Occipital lobe (tissue), 2 donors: Measurements from ENCODE around the gene DRGX. TPM values are rescaled to one million over a fixed set of nuclear protein-coding genes. Genes with fewer than 3 reads are reported as not detected.

Experiments
- DNase-seq: peaks from one replicate; lab custom pipeline; 2025; lab: John Stamatoyannopoulos, UW
- total RNA-seq: library from RNA; depleted of rRNA; stranded (reverse); fragments of >200 nt; gene quantifications from one replicate; pipeline ENCODE4 v1.2.3, GENCODE V29; 2014

DRGX gene
- total RNA-seq, 1 donor from 2014 or later, result not detected

DNA sequence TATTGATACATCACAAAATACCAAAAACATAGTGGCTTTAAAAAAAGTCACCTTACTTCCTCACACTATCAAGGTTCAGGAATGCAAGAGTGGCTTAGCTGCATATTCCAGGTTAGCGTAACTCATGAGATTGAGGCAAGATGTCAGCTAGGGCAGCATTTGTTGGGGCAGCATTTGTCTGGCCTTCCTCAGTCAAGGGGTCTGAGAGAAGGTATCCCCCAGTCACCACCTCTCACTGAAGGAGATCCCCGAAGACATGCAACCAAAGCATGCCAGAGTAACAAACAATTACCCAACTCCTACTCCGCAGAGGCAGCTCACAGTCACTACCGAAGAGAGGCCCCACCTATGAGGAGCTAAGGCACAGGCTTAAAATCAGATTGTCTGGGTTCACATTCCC lies 48.5 kb downstream of the DRGX start:
- no peak for DNase-seq

DNA sequence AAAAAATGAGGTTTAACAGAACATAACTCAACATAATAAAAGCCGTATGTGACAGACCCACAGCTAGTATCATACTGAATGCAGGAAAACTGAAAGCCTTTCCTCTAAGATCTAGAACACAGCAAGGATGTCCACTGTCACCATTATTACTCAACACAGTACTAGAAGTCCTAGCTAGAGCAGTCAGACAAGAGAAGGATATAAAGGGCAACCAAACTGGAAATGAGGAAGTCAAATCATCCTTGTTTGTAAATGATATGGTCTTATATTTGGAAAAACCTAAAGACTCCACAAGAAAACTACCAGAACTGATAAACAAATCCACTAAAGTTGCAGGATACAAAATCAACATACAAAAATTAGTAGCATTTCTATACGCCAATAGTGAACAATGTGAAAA lies 51.0 kb downstream of the DRGX start:
- no peak for DNase-seq

GRCh38 chr10:49338604-49339003 lies 57.3 kb downstream of the DRGX start:
- DNase-seq, result no peak

GRCh38 chr10:49335364-49335972 lies 60.4 kb downstream of the DRGX start:
- no peak for DNase-seq

GRCh38 chr10:49334964-49335363 lies 60.9 kb downstream of the DRGX start:
- no peak for DNase-seq

DNA sequence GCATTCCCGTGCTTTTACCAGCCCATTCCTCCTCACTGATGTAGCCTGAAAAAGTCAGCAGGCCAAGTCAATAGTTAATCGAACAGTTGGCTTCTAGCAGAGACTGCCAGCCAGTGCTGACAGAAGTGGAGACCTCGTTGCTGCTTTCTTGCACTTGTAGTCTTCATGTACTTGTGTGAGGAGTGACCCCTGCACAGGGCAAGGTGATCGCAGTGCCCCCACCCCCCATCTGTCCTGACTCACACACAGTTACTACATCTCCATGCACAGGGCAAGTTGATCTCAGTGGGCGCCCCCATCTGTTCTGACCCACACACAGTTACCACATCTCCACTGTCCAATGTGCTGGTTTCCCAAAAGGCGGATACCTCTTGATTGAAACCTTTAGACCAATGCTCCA lies 62.7 kb downstream of the DRGX start:
- DNase-seq, result no peak

DNA sequence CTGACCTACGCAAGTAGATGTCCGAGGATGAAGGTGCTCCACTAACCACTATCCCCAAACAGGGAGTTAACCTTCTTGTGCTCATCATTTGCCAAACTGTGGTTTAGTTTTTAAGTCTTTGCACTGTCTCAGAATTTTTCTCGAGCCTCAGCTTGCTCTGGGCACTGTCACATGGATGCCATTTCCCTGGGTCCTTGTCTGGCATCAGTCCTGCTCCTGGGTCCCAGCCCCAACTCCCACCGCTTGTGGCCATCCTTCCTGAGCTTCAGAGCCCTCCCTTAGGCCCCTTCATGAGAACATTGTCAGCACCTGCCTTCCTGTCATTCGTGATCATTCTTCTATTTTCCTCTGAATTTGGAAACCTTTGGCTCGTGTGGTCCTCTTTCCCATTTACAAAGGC lies 63.1 kb downstream of the DRGX start:
- no peak for DNase-seq

DNA sequence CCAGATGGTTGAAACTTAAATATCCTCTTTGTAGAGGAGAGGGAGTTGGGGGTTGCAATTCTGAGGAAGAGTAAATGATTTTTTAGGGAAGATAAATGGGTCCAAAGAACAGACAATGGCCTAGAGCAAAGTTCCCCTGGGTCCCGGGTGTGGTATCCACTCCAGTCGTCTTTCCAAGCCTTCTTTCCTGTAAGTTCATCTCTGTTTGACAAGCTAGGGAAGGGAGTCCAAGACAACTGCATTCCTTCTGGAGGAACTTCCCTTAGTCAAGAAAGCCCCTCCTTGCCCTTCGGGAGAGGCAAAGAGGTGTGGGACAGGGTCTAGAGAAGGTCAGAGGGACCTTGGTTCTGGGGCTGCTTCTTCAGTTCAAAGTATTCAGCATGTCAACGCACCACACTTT lies 63.6 kb downstream of the DRGX start:
- DNase-seq, result no peak

- no peak for DNase-seq
Measured at GRCh38 chr10:49331431-49331830, 64.5 kb downstream of the DRGX start.

- no peak for DNase-seq
Measured at GRCh38 chr10:49330127-49330665, 65.7 kb downstream of the DRGX start.

DNA sequence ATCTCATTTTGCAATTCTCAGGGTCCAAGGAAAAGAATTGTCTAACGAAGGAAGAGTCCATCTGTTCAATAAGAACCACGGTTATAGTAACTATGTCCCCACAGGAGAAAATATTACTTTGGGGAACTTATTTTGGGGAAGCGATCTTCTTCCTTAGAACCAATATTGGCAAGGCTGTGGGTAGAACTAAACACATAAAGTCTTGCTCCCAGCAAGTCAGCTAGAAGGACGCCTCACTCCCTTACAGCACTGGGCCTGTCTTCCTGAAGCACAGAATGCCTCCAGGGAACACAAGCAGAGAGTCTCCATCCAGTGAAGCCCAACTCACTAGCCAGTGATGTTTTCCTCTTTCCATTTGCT lies 66.8 kb downstream of the DRGX start:
- no peak for DNase-seq

GRCh38 chr10:49328401-49329145 lies 67.3 kb downstream of the DRGX start:
- no peak for DNase-seq

GRCh38 chr10:49327036-49327813 lies 68.7 kb downstream of the DRGX start:
- no peak for DNase-seq

DNA sequence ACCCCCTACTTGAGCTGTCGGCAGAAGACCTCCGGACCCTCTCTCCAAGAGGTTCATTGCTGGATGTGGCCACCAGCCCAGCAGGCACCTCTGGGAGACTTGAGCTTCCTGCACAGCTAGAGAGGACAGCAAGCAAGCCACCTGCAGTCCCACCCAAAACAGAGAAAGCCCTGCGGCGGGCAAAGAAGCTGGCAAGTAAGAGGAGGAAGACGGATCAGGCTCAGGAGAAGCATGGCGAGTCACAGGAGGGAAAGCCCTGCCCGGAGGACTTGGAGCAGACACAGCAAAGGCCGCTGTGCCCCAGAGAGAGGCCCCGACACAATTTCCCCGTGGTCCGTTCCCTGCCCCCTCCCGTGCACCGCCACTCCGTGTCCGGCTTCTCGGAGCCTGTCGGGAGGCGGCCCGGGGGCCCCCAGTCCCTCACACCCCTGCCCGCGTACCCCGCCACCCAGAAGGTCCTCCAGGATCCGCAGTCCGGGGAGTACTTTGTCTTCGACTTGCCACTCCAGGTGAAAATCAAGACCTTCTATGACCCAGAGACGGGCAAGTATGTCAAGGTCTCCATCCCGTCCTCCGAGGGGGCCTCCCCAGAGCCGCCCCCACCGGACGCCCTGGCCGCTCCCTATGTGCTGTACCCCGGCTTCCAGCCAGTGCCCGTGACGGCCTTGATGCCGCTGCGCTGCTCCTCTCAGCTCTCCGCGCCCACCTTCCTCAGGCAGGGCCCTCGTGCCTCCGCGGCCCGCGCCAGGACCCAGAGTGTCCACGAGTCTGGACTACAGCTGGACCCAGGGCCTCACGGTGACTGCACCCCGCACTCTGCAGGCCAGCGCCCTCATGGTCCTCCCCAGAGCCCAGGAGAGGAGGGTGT lies 69.7 kb downstream of the DRGX start:
- DNase-seq, result no peak

DNA sequence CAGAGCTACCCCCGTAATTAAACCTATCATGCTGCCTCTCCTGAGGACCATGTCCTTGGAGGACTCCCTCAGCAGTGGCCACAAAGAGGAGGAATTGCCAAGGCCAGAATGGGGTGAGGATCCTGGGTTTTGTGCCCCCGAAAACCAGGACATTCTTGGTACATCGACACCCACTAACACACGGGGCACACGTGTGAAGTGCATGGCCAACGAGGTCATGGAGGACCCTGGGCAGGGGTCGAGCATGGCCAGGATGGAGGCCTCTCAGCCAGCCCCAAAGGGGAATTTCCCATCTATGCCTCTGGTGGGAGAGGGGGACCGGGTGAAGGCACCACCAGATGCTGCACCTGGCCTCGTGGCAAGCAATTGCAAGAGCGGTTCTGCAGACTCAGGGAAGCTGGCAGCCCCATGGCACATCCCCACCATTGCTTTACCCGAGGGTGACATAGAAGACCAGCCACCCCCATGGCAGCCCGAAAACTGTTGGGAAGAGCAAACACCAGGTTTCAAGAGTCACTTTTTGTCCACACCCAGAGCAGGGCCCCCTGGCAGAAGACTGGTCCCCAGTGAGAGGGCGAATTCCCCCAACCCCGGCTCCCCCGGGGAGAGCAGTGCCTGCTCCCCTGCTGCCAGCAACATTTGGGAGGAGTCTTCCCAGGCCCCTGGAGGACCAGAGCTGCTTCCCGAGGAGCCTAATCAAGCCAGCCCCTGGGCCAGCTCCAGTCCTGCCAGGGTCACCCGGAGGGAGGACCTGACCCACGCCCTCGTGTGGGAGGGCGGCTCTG lies 70.6 kb downstream of the DRGX start:
- DNase-seq, result no peak

GRCh38 chr10:49324711-49325110 lies 71.2 kb downstream of the DRGX start:
- DNase-seq, result no peak

DNA sequence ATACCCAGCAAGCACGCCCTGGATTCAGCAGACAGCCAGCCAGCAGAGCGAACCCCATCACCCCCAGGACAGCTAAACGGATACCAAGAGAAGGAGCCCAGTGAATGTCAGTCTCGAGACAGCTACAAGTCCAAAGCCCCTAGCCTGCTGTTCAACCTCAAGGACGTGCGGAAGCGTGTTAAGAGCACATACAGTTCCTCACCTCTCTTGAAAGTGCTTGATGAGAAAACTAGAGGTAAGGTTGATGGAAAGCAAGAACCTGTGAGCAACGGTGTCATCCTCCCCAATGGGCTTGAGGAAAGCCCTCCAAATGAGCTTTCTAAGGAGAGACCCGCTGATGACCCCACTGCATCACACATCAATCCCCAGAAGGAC lies 72.0 kb downstream of the DRGX start:
- DNase-seq, result no peak

DNA sequence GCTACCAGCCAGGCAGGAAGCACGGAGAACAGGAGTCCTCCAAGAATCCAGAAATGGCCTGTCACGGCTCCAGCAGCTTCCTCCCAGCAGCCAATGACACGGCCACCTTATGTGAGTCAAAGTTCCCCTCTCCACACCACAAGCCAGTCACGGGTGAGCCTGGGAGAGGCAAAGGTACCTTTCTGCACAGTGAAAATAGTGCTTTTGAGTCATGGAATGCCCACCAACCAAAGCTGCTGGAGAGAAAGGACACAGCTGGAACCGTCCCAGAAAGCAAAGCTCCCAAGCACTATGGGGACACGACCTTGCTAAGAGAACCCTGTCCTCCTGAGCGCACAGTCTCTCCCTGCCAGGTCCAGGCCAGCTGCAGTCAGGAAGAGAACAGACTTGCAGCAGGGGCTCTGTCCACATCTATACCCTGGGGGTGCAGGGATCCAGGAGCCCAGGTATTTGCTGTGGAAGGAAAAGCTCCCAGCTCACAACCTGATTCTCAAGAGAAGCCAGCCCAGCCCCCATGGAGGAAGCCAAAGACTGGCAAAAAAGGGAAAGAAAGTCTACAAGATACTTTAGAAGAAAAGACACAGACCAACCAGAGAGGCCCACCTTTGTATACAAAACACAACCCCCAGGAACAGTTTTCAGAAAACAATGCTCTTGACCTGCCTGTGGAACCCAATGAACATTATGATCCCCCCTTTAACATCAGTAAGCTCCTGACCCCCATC lies 72.6 kb downstream of the DRGX start:
- DNase-seq, result no peak

DNA sequence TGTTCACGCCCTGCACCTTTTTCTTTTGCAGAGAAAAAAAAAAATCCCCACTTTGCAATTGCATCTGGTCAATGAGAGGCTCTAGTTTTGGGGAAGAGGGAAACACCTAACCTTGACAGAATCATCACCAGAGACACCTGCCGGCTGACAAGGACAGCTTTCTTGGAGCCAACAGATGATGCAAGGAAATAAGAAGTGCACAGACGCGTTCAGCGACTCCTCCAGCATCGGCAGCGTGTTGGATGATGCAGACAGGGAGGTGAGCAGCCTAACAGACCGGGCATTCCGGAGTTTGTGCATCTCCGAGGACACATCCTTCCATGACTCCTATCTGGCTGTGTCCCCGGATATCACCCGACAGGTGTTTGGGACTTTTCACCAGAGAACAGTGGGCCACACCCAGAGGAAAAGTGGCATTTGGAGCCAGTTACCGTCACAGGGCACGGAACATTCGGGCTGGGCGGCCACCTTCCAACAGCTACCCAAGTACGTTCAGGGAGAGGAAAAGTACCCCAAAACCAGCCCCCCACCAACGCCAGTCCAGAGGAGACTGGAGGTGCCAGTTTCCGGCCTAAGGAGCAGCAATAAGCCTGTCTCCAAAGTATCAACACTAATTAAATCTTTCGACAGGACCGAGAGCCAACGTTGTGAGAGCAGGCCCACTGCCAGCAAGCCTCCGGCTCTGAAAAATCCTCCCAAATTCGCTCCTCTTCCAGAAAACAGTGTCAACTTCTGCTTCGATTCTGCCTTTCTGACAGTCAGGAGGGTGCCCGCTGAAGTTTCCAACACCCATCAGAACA lies 73.3 kb downstream of the DRGX start:
- DNase-seq, result no peak
